Measurements from ENCODE around the gene DCST2. TPM values are rescaled to one million over a fixed set of nuclear protein-coding genes. Genes with fewer than 3 reads are reported as not detected.

DCST2 gene
- total and polyA plus RNA-seq, 9 of the 15 experiments (the other 6 are each of a cell fraction or from before 2014, with no cell fraction given), result 0.09 to 0.49 (median 0.11) TPM; not detected in 3

DNA sequence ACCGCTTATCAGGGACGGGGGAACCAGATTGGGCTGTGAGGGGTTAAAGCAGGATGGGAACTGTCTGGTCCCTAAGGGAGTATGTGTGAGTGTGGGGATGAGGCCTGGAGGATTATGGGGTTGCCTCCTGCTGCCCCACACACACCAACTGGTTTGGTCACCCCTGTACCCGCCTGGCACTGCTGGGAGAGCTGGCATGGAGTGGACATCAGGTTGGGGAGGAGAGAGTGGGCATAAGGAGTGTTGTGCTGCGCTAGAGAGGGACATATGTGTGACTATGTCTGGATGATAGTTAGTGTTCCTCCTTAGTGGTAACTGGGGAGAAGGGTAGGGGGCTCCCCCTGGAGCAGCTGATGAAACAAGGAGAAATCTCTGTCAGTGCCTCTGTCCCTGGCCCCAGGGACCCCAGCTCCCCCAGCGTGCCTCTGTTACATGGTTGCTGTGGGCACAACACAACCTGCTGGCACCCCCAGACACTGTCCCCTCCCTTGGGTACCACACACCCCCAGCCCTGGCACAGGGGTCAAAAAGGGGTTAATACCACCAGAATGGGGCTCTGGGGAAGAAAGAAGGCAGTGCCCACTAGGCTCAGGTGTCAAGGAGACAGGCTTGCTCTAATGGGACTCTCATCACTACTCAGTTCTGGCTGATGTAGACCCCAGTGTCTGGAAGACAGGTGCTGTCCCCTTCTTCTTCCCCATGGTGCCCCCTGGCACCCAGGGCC, 29.1 kb downstream of the DCST2 start (continued):
- TF ChIP-seq ILF3 (IDR thresholded peaks at IDR 0.05; ENCODE audit: borderline replicate concordance) (no peak), ZNF41 (CRISPR knock-in tag; conservative IDR thresholded peaks at IDR 0.05) (no peak), ZNF324 (CRISPR knock-in tag; IDR thresholded peaks at IDR 0.05) (no peak; the same call in 1 of the 2 replicates), HNRNPK (IDR thresholded peaks at IDR 0.05; ENCODE audit: low read depth, low read length, poor library complexity, severe bottlenecking) (no peak), ZBTB1 (CRISPR knock-in tag; IDR thresholded peaks at IDR 0.05; ENCODE audit: borderline replicate concordance, low read depth) (no peak), HDAC3 (IDR thresholded peaks at IDR 0.05; ENCODE audit: borderline replicate concordance, partially characterized antibody) (no peak), SMARCA4 (IDR thresholded peaks at IDR 0.05) (peak; percentile 49; the same call in 1 of the 2 replicates), KDM1A (IDR thresholded peaks at IDR 0.05) (0 out of 4 replicates have a peak, but pooled peaks of 1 of the 2 experiments have one; percentile 37)
- TF ChIP-seq, protein P1, sequence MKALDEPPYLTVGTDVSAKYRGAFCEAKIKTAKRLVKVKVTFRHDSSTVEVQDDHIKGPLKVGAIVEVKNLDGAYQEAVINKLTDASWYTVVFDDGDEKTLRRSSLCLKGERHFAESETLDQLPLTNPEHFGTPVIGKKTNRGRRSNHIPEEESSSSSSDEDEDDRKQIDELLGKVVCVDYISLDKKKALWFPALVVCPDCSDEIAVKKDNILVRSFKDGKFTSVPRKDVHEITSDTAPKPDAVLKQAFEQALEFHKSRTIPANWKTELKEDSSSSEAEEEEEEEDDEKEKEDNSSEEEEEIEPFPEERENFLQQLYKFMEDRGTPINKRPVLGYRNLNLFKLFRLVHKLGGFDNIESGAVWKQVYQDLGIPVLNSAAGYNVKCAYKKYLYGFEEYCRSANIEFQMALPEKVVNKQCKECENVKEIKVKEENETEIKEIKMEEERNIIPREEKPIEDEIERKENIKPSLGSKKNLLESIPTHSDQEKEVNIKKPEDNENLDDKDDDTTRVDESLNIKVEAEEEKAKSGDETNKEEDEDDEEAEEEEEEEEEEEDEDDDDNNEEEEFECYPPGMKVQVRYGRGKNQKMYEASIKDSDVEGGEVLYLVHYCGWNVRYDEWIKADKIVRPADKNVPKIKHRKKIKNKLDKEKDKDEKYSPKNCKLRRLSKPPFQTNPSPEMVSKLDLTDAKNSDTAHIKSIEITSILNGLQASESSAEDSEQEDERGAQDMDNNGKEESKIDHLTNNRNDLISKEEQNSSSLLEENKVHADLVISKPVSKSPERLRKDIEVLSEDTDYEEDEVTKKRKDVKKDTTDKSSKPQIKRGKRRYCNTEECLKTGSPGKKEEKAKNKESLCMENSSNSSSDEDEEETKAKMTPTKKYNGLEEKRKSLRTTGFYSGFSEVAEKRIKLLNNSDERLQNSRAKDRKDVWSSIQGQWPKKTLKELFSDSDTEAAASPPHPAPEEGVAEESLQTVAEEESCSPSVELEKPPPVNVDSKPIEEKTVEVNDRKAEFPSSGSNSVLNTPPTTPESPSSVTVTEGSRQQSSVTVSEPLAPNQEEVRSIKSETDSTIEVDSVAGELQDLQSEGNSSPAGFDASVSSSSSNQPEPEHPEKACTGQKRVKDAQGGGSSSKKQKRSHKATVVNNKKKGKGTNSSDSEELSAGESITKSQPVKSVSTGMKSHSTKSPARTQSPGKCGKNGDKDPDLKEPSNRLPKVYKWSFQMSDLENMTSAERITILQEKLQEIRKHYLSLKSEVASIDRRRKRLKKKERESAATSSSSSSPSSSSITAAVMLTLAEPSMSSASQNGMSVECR (CRISPR knock-in tag; IDR thresholded peaks at IDR 0.05), result no peak
- TF ChIP-seq, protein P2, sequence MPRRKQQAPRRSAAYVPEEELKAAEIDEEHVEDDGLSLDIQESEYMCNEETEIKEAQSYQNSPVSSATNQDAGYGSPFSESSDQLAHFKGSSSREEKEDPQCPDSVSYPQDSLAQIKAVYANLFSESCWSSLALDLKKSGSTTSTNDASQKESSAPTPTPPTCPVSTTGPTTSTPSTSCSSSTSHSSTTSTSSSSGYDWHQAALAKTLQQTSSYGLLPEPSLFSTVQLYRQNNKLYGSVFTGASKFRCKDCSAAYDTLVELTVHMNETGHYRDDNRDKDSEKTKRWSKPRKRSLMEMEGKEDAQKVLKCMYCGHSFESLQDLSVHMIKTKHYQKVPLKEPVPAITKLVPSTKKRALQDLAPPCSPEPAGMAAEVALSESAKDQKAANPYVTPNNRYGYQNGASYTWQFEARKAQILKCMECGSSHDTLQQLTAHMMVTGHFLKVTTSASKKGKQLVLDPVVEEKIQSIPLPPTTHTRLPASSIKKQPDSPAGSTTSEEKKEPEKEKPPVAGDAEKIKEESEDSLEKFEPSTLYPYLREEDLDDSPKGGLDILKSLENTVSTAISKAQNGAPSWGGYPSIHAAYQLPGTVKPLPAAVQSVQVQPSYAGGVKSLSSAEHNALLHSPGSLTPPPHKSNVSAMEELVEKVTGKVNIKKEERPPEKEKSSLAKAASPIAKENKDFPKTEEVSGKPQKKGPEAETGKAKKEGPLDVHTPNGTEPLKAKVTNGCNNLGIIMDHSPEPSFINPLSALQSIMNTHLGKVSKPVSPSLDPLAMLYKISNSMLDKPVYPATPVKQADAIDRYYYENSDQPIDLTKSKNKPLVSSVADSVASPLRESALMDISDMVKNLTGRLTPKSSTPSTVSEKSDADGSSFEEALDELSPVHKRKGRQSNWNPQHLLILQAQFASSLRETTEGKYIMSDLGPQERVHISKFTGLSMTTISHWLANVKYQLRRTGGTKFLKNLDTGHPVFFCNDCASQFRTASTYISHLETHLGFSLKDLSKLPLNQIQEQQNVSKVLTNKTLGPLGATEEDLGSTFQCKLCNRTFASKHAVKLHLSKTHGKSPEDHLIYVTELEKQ (CRISPR knock-in tag; IDR thresholded peaks at IDR 0.05), result 0 out of 2 replicates have a peak, but pooled peaks have one; percentile 28
- TF ChIP-seq, protein P3, sequence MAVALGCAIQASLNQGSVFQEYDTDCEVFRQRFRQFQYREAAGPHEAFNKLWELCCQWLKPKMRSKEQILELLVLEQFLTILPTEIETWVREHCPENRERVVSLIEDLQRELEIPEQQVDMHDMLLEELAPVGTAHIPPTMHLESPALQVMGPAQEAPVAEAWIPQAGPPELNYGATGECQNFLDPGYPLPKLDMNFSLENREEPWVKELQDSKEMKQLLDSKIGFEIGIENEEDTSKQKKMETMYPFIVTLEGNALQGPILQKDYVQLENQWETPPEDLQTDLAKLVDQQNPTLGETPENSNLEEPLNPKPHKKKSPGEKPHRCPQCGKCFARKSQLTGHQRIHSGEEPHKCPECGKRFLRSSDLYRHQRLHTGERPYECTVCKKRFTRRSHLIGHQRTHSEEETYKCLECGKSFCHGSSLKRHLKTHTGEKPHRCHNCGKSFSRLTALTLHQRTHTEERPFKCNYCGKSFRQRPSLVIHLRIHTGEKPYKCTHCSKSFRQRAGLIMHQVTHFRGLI (CRISPR knock-in tag; IDR thresholded peaks at IDR 0.05), result no peak

Data from K562 (cell line).